GM12874 (cell line): Measurements from ENCODE around the gene MED12L.

Source experiments
- TF ChIP-seq, protein P1 (sequence below): IDR thresholded peaks from 2 replicates; pipeline ENCODE4 v1.5.1; 2011; ENCODE audit warnings: low read depth, mild to moderate bottlenecking, control low read depth, low read length, moderate library complexity; ENCODE audit not compliant: insufficient read depth

The MED12L gene

DNA sequence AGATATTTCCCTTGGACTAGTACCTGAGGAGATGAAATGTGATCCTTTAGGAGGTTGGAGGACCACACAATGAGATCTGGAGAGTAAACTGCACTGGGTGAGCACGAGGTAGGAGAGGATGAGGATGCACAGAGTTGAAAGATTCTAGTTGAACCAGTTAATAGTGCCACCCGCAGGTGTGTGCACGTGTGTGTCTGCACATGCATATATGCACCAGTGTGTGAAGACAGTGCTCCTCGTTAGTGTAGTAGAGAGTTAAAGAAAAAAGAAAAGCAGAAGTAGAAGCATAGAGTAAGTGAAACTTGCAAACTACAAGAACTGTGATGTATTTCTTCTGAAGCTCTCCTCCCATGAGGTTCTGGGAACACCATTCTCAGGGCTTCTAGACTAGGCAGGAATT is 8.4 kb downstream of the MED12L start:
- TF ChIP-seq, protein P1, sequence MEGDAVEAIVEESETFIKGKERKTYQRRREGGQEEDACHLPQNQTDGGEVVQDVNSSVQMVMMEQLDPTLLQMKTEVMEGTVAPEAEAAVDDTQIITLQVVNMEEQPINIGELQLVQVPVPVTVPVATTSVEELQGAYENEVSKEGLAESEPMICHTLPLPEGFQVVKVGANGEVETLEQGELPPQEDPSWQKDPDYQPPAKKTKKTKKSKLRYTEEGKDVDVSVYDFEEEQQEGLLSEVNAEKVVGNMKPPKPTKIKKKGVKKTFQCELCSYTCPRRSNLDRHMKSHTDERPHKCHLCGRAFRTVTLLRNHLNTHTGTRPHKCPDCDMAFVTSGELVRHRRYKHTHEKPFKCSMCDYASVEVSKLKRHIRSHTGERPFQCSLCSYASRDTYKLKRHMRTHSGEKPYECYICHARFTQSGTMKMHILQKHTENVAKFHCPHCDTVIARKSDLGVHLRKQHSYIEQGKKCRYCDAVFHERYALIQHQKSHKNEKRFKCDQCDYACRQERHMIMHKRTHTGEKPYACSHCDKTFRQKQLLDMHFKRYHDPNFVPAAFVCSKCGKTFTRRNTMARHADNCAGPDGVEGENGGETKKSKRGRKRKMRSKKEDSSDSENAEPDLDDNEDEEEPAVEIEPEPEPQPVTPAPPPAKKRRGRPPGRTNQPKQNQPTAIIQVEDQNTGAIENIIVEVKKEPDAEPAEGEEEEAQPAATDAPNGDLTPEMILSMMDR = no peak

DNA sequence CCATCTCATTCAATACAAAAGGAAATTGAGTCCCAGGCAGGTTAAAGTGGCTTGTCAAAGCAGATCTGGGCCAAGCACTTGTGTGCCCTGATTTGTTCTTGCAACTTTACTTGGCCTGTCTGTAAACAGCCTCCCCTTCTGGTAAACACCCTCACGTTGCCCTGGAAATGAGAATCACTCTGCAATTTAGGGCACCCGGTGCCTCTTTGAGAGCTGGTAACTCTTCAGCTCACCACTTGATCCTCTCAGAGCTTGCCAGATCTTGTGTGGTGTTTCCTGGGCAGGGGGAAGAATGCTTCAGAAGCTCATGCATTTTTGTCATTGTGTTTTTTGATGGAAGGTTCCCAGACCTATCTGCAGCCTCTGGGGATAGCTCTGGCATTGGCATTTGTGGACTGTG is 11.3 kb downstream of the MED12L start:
- TF ChIP-seq, protein P1 = no peak

DNA sequence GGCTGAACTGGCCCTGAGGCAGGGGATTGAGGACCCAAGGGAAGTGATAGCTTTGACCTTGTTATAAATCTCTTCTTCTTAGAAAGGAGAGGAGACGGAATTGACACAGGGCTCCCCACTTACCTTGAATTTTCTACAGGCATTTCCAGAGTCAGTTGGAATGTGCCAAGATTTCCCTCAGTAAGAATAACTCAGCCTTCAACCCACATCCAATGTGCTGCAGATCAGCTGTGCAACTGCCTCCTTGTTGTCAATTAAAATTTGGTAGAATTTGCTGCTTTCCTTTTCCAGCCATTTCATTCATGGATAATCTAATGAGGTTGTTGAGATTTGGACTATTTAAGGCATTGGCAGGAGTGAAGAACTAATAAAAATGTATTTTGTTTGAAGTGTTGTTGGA is 14.6 kb downstream of the MED12L start:
- TF ChIP-seq, protein P1 = no peak

DNA sequence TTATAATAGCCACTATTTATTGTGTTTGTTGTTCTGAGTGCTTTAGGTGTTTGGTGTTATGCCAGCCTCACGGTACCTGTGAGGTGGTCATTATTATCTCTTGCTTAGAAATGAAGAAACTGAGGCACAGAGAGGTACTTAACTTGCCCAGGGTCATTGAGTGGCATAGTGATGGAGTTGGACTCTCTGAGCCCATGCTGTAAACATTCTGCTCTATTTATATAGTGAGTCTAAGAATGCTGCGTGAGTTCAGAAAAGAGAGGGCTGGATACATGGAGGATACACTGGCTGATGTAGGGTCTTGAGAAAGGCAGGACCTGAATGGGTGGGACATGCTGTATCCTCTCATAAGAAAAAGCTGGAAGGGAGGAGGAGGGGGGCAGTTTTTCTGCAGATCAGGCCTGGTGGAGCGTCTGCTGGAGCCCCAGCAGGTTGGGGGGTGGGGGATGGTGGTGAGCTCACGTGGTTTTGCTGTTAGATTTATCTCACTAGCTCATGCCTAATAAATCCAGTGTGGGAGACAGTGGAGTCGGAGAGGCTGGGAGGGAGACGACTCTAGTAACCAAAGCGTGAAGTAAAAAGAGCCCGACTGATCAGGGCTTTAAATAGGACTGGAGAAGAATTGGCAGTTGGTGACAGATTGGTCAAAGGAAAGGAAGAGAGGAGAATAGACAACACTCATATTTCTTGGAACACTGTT is 16.0 kb downstream of the MED12L start:
- TF ChIP-seq, protein P1 = no peak

DNA sequence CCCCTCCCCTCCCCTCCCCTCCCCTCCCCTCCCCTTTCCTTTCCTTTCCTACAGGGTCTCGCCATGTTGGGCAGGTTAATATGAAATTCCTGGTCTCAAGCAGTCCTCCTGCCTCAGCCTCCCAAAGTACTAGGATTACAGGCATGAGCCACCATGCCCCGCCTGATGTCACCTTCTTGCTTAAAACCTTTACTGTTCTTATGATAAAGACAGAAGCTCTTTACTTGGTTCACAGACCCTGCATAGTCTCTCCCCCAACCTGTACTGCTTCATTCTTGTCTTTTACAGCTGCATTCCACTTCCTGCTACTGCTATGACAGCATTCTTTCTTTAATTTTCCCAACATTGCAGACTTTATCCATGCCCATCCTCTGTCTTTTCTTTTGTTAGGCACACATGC is 20.8 kb downstream of the MED12L start:
- TF ChIP-seq, protein P1 = no peak

DNA sequence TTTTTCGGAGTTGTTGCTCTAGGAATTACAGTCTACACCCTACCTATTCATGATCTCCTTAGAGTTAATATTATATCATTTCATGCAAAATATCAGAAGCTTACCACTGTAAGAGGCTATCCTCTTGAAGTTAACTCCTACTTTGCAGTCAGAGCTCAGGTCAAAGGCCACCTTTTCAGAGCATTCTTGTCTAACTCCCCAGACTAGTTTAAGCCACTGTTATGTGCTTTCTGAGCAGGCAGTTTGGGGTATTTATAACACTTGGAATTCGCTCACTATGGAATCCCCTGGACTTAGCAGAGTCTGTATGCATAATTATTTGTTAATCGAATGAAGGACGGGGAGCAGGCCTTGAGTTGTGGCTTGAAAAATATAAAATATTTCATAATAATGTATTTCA is 21.7 kb downstream of the MED12L start:
- TF ChIP-seq, protein P1 = no peak

DNA sequence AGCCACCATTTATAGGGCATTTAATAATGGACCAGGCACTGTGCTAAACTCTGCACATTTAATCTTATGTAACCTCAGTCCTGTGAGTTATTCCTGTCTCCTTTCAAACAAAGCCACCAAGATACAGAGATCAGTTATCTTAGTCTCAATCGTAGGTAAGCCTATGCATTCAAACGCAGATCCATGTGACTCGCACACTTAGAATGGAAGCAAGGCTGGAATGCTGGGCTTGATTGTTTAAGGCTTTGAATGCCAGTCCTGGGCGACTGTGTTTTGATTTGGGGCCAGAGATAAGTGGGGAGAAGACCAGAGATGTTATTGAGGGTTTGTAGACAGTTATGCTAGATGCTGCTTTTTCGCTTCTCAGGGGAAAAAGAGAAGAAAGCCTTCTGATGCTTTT is 22.2 kb downstream of the MED12L start:
- TF ChIP-seq, protein P1 = no peak

DNA sequence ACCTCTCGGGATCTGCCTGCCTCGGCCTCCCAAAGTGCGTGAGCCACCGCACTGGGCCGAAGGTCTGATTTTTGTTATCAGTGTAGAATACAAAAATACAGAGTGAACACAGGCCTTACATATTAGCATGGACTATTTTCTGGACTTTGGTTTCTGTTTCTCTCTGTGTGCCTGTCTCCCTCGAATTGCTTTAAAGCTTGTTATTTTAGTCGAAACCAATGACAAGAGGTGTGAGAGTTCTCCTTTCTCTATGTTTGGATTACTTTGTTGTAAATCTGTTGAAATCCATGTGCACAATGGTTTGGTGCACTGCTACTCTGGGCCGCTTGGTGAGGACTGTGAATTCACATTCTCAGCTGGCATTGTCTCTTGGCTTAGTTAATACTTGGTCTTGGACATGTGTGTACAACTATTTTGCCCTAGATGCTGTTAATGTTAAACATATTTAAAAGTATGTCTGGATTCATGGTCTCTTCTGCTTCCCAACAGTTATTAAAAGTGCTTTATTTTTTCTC is 23.9 kb downstream of the MED12L start:
- TF ChIP-seq, protein P1 = no peak
